ENCODE results near the gene SLU7.

GRCh38 chr5:160366230-160366629 lies 52.7 kb downstream of the SLU7 start:
- TF ChIP-seq POLR2A (IDR thresholded peaks at IDR 0.05; ENCODE audit: low read depth, low read length): no peak
- no peak for TF ChIP-seq TAF1 (IDR thresholded peaks at IDR 0.05; ENCODE audit: low read depth, low read length)
